ENCODE measurements around the gene LYRM7.
A peak's percentile ranks its signal among the peaks of the same experiment; 100 is the strongest.
"Not testable (repeated sequence)": the region's sequence is repeated elsewhere in the genome, so short reads cannot be mapped to it uniquely, and the experiment has no call there.

The LYRM7 gene

DNA sequence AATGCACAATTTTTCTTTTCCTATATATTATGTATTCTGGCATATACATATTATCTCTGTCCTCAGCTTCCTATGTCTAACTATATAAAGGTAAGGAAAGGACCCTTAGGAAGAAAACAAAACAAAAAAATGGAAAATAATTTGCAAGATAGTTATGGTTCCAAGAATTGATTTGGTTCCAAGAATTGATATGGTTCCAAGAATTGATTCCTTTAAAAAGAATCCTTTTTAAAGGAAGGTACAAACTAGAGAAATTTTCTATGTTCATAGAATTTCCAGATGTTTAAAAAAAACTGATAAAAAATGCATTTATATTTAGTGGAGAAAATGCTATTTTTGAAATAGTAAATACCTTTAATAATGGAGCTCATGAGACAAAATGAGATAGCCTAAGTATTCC, 12.1 kb downstream of the LYRM7 start:
- DNase-seq: no peak

DNA sequence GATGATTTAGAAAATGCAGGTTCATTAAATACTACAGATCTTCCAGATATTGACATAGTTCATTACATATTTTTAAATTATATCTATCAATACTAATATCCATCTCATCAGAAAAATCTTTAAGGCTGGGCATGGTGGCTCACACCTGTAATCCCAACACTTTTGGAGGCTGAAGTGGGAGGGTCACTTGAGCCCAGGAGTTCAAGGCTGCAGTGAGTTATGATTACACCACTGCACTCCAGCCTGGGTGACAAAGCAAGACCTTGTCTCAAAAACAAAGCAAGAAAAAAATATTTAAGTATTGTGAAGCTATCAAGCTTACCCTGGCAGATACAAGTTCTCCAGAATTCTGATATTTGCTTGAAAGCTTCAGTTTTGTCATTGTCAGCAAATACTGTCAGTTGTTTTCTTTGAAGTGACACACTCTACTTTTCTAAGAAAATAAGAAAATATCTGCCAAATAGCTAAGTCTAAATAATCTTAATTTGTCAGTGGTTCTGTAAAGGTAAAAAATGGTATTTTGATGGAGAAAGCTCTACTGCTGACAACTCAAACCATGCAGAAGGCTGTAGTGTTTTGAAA, 14.9 kb downstream of the LYRM7 start:
- DNase-seq: no peak

DNA sequence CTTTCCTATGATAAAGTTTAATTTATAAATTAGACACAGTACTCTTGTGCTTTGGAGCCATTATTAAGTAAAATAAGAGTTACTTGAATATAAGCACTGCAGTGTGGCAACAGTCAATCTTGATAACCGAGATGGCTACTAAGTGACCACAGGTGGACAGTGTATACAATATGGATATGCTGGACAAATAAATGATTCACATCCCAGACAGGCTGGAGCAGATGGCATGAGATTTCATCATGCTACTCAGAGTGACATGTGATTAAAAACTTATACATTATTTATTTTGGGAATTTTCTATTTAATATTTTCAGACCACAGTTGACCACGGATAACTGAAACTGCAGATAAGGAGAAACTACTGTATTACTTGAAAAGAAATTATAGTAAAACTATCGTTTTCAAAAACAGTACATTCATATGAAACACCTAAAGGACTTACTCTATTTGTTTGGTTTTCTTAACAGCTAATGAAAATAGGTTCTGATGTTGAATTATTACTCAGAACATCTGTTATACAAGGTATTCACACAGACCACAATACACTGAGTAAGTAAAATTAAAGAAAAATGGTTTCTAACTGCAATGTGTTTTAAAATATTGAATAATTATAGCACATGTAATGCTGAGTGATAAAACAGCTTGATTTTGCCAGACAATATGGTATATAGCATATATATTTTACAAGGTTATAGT, 16.0 kb downstream of the LYRM7 start:
- no peak for DNase-seq

DNA sequence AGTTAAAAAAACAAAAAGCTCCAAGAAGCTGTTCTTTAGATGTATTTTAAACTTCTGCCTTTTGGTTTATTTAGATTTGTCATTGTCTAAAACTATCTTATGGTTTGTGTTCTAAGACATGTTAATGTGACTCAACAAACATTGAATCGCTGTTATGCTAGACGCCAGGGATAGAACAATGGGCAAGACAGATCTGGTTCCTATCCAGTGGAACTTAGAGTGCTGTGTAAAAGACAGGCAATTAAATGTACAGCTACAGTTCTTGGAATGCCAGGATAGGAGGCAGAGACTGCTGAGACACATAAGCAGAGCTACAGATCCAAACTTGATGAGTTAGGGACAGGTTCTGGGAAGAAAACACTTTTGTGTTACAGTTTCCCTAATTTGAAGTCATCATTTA, 22.4 kb downstream of the LYRM7 start:
- DNase-seq: no peak

DNA sequence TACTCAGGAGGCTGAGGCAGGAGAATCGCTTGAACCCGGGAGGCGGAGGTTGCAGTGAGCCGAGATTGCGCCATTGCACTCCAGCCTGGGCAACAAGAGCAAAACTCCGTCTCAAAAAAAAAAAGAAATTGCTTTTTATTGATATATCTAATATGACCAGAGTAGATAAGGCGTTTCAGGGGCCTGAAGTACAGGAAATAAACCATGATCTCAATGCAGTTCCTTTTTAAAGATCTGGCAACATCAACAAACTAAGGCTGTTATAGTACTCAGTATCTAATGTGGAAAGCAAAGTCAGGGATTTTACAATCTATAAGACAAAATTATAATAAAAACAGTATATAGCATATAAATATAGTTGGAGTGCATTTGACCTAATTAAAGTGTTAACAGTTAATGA, 23.2 kb downstream of the LYRM7 start:
- DNase-seq: not testable (repeated sequence)

DNA sequence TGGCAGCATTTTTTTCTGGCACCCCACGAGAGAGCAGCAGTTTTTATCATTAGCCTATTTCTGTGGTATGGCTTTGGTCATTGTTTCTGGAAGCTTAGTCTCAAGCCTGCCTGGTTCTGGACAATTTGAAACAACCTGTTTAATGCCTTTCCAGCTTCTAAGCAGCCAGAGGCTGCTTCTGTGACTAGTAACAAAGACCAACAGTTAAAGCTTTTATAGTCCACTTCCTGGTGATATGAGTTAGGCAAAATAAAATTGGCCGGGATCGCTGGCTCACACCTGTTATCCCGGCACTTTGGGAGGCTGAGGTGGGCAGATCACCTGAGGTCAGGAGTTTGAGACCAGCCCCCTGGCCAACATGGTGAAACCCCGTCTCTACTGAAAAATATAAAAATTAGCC, 24.0 kb downstream of the LYRM7 start:
- no peak for DNase-seq

DNA sequence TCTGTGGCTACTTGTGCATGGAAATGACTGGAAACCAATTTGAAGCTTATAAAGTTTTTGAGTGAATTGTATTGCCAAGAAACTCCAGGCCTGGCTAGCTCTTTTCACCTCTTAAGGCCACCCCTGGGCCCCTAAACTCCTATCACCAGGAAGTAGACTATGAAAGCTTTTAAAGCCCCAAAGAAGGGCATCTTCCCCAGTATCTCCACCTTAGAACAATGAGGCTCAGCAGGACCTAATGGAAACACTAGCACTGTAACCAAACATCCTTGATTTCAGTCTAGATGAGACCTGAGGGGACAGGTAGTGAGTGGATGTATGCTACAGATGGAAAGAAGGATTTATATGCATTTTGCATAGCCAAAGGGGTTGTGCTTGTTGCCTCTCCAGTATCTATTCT, 25.0 kb downstream of the LYRM7 start:
- DNase-seq: no peak

DNA sequence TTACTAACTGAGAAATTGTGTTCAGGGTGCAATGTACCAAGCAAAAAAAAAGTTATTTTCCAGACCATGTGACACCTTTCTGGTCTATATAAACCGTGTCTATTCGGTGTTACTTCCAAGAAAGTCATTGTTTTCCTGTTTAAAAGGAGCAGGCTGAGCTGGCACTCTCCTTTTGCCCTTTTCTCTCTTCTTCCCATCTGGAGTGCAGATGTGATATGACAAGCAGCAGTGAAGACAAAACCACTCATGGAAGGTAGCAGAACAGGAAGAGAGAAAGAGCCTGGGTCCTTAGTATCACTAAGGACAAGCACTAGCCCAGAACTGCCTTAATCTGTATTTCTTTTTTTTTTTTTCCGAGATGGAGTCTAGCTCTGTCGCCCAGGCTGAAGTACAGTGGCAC, 25.6 kb downstream of the LYRM7 start:
- no peak for DNase-seq

DNA sequence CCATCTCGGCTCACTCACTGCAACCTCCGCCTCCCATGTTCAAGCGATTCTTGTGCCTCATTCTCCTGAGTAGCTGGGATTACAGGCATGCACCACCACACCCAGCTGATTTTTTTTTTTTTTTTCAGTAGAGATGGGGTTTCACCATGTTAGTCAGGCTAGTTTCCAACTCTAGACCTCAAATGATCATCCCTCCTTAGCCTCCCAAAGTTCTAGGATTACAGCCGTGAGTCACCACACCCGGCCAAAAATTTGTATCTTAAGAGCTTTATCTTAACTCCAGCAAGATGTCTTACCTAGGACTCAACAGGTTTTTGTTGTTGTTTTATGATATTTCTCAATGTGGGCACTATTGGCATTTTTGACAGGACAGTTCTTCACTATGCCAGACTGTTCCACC, 27.9 kb downstream of the LYRM7 start:
- DNase-seq: no peak

DNA sequence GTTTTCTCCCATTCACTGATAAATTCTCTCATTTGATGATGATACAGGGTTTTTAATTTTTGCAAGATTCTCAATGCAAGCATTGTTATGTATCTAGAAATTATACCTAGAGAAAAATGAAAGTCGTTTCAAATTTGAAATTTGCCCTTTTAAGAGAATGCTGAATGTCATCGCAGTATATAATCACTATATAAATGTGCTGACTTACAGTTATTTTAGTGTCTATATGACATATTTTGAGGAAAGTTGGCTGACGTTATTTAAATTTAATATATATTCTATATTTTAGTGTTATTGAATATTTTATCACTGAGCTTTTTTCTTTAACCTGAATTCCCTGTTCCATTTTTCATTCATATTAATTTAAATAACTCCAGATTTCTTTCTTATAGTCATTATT, 29.8 kb downstream of the LYRM7 start:
- no peak for DNase-seq

DNA sequence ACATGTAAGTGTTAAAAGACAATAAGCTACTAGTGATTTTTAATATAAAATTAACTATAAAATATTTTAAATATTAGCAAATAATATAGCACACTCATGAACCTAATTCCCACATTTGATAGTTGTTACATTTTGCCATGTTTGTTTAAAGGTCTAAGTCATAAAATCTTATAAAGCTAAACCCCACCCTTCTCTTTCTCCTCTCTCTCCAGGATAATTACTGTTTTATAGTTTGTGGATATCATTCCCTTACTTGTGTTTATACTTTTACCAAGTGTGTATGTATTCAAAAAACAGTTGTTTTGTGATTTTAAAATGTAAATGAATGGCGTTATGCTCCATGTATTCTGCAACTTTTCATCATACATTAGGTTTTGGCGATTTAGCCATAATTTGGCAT, 34.2 kb downstream of the LYRM7 start:
- DNase-seq: no peak

DNA sequence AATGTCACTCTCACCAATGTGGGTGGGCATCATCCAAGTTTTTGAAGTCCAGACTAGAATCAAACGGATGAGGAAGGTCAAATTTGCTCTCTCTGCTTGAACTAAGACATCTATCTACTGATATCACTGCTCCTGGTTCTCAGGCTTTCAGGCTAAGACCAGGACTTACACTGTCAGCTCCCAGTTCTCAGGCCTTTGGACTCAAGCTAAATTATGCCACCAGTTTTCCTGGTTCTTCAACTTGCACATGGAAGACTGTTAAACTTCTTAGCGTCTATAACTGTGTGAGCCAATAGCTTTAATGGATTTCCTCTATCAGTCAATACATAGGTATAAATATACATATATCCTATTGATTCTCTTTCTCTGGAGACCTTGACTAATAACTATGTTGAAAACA, 35.3 kb downstream of the LYRM7 start:
- no peak for DNase-seq

DNA sequence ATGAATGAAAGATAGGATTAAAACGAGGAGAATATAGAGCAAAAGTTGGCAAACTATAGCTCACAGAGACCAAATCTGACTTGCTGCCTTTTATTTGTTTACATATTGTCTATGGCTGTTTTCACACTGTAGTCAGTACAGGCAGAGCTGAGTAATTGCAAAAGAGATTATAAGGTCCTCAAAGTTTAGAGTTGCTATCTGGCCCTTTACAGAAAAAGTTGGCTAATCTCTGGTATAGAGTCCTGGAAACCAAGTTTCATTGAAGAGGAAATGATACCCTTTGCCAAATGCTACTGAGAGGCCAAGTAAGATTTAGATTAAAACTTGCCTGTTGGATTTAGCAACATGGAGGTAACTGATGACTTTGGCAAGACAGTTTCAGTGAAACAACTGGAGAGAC, 36.0 kb downstream of the LYRM7 start:
- DNase-seq: no peak

DNA sequence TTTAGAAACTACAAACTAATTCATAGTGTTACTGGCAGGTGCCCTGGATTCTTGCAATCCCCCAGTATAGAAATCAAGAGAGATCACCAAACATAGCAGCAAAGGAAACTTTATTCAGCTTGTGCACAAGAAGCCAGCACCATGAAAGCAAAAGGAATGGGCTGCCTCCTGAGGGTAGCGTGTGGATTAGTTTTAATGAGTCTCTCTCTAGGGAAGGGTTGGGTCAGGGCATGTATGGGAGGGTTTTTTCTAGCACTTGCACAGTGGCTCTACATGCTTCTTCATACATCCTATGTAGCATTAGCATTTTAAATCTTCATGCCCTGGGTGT, 38.4 kb downstream of the LYRM7 start:
- DNase-seq: no peak

DNA sequence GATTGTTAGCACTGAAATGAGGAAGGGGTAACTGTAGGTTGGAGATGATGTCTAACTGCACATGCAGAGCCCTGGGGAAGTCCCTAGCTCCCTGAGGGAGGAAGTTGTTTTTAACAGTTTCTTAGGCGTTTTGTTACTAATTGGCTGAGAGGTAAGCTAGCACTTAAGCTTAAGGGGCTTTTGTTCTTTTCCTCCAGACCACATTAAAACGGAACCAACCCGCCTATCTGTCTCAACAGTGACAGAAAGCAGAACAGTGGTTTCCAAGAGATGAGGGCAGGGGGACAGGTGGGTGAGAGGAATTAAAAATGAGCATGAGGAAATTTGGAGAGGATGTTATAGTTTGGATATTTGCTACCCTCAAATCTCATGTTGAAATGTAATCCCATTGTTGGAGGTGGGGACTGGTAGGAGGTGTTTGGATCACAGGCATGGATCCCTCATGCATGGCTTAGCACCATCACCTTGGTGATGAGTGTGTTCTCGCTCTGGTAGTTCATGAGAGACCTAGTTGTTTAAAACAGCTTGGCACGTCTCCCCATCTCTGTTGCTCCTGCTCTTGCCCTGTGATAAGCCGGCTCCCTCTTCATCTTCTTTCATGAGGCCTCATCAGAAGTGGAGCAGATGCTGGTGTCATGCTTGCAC, 38.9 kb downstream of the LYRM7 start:
- DNase-seq: peak; percentile 26

DNA sequence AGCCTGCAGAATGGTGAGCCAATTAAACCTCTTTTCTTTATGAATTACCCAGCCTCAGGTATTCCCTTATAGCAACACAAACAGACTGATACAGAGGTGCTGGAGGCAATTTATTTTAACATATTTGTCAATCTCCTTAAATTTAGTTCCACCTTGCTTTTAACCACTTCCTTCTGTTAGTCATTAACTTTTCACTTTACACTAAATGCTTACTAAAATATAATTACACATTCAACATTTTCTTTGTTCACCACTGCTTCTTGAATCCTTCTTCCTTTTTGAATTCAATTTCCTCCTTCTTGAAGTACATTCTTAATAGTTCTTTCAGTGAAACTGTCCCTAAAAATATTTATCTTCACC, 39.4 kb downstream of the LYRM7 start:
- DNase-seq: no peak

DNA sequence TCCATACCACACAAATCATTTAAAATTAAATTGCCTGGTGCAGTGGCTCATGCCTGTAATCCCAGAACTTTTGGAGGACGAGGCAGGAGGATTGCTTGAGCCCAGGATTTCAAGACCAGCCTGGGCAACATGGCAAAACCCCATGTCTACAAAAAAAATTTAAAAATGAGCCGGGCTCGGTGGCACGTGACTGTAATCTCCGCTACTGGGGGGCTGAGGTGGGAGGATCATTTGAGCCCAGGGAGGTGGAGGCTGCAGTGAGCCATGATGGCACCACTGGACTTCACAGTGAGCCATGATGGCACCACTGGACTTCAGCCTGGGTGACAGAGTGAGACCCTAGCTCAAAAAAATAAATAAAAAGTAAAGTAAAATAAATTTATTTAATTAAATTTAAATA, 40.9 kb downstream of the LYRM7 start:
- DNase-seq: no peak

DNA sequence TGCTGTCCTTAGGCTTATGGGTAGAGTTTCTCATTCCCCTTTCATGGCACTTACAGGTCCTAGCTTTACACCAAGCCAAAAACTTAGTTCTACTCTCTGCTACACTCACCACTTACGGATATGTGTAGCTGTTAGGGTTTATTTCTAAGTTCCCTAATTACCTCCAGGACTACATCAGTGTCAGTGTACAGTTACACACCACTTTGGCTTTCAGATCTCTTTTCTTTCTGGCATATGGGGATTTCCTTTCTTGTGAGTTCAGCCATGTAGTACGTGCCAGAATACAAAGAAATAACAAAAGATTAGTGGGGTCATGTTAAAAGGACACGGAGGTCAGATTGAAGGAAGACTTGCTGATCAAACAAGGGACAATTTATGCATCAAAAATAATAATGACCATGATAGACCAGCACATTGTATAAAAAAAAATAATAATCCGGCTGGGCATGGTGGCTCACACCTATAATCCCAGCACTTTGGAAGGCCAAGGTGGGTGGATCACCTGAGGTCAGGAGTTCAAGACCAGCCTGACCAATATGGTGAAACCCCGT, 41.8 kb downstream of the LYRM7 start:
- DNase-seq: no peak

DNA sequence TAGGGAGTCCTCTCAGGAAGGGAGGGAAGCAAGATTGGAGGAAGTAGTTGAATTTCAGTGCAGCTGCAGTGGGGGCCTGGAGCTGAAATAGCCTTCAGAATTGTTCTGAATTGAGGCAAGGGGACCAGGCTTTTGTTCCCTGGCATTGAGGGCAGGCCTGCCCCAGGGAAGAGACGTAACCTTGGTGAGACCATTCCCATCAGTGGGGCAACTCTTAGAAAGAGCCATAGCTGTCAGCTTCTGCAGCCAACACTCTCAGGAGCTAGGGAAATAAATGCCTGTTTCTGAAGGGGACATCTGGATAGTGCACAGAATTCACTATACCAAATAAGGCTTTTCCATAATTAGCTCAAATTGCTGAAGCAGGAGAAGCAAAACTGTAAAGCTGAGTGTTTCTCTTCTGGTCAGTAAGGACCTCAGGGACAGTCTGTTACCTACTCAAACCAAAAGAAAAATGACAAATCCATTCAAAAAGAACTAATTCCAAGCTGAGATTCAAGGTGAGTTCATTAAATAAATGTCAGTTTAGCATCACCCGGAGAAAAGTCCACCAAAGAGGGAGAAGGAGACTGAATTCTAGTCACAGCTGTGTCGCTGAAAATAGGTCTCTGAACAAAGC, 44.0 kb downstream of the LYRM7 start:
- DNase-seq: no peak

DNA sequence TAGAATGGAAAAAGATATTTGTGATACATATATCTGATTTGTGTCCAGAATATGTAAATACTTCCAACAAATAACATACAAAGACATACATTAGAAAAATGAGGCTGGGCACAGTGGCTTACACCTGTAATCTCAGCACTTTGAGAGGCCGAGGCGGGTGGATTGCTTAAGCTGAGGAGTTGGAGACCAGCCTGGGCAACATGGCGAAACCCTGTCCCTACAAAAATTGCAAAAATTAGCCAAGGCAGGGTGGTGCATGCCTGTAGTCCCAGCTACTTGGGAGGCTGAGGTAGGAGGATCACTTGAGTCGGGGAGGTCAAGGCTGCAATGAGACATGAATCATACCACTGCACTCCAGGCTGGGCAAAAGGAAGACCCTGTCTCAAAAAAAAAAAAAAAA, 47.0 kb downstream of the LYRM7 start:
- no peak for DNase-seq

DNA sequence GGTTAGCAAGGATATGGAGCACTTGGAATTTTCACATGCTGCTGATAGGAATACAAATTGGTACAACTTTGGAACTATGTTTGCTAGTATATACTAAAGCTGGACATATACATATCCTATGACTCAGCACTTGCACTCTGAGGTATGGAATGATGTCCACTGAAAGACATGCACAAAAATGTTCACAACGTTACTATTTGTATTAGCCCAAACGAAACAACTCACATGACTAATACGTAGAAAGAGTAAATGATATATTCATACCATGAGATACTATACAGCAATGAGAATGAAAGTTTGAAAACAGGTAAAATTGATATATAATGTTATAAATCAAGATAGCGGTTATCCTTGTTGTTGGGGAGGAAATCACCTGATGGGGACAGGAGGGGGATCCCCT, 47.6 kb downstream of the LYRM7 start:
- no peak for DNase-seq

DNA sequence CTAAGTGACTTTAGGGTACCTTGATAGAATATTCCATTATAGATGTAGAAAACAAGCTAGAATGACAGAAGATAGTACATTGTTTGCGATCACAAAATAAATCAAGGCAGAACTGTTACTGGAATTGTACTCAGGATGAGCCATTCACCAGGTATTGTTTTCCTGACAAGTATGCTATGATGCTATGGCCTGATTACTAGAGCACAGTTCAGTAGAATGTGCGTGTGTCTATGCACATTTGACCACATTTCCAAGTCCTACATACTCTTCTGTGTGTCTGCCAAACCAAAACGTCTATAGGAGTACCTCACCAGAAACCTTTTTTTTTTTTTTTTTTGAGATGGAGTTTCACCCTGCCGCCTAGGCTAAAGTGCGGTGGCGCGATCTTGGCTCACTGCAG, 49.8 kb downstream of the LYRM7 start:
- no peak for DNase-seq

DNA sequence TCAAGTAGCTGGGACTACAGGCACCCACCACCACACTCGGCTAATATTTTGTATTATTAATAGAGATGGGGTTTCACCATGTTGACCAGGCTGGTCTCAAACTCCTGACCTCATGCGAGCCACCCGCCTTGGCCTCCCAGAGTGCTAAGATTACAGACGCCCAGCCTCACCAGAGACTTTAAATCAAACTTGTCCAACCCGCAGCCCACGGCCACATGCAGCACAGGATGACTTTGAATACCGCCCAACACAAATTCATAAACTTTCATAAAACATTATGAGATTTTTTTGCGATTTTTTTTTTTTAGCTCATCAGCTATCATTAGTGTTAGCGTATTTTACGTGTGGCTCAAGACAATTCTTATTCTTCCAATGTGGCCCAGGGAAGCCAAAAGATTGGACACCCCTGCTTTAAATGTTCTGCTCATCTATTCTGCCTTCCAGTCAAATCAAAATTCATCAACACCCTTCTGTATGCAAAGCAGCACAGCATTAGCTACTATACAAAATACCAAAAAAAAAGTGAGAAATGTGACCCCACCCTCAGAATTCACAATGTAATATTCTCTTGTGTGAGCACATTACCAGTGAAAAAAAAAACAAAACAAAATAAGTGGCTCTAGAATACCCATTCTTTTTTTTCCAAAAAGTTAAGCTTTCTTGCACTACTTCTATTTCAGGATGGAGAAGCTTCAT, 50.4 kb downstream of the LYRM7 start:
- DNase-seq: no peak

DNA sequence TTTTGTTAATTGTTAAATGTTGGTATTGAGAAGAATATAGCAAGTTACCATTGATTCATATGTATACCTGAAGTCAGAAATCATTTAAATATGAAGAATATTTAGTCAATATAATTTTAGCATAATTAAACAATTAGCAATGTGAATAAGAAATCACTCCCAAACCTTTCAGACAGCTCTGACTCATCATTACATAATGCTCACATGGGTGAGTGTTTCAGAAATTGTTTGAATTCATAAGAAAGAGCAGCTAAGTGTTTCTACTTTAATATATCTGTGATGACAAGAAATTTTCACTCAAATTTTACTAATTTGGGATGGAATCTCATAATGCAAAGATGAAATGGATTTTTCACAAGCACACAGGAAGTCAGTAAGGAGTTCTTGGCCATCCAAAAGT, 51.1 kb downstream of the LYRM7 start:
- DNase-seq: no peak
